CD4-positive, alpha-beta T cell treated with Interleukin-12 subunit alpha and Interleukin-12 subunit beta, for 1 hour (primary cell): ENCODE data around the gene TSR3.

Experiments used
- DNase-seq: peaks from one replicate; pipeline ENCODE4 v3.0.0-alpha.2; 2020

The TSR3 gene

DNA sequence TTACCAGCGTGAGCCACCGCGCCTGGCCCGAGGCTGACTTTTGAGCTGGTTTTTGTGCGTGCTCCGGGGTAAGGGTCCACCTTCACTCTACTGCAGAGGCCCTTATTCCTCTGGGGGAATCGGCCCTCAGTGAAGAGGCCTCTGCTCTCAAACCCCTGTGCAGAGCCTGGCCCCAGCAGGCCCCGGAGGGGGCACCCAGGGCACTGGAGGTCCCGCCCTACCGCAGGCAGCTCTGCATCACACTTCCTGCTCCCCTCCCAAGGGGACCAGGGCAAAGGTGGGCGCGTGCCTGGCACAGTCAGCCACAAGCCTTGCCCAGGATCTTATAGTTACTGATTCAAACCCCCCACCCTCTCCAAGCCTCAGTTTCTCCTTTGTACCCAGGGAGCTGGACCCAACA lies 45.9 kb downstream of the TSR3 start:
- no peak for DNase-seq

DNA sequence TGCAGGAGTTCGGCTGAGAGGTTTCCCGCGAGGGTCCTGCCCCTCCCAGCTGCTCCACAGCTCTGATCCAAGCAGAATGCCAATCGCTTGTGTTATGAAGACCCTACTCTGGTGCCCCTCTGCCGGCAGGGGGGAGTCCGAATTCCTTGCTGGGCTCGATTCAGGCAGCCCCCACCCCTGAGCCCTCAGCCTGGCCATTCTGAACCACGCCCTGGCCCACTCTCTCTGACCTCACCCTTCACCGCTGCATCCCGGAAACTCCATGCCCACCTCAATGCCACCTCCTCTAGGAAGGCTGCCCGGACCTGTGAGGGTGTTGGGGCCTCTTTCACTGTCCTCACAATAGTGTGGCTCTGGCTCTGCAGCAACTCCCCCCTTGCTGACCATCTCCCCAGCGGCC lies 50.1 kb downstream of the TSR3 start:
- DNase-seq = no peak

DNA sequence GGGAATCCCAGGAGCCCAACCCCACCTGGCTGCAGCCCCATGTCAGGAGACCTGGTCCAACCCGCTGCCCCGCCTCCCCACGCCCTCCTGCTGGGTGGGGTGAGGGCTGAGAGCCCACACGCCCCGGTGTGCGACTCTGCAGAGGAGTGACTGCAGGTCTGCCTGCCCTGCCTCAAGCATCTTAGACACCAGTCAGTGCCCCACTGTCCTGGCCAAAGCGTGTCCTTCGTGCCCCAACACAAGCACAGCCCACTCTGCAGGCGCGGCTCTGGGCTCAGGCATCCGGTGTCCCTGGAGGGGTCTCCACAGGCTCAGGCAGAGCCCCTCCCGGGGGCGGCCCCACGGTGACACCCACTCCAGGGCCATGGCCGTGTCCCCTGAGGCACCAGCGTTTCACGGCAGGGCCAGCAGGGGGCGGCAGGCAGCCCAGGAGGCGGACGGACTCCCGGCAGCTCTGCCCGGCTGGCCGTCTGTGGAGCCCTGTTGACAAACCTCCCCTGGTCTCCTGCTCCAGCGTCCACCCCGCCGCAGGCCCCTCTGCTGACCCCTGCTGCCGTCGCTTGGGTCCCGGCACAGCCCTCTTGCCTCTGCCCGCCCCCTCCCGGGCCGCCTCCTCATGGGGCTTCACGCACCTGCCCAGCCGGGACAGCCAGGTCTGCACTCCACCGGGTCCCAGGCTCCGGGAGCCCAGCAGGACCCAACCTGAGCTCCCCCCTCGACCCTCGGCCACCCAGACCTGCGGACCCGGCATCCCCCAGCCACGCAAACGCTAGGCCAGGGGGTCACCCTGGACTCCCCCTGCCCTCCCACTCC lies 50.8 kb downstream of the TSR3 start:
- peak; percentile 80 for DNase-seq

DNA sequence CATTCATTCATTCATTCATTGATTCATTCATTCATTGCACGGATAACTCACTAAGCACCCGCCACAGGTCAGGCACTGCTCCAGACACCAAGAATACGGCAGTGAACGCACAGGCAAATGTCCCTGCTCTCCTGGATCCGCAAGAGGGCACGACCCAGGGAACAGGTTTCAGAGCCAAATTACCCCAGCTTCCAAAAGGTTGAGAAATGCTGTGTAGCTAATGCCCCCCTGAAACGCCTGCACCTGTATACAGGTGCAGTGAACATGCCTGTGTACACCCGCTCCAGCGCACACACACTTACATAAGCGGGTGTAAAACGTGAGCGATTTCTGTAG lies 51.8 kb downstream of the TSR3 start:
- DNase-seq = no peak
